Activated B cell treated with CpG ODN at 0.5 μM for 24 hours (primary cell): Measurements from ENCODE around the gene SUPT6H. TPM values are rescaled to one million over a fixed set of nuclear protein-coding genes. Genes with fewer than 3 reads are reported as not detected.

Source experiments
- ATAC-seq: fragments of 200-7000 bp; cut with Tn5 transposase; one replicate; pipeline ENCODE4 v1.10.0; 2021; ENCODE audit warnings: low read depth, mild to moderate bottlenecking, moderate library complexity
- CTCF ChIA-PET: fragments of 350-600 bp; sonication (Branson Sonifier 250); formaldehyde crosslinking; loops from one replicate; lab custom pipeline; 2021; ENCODE audit warnings: antibody characterized with exemption; lab: Charles Lee
- POLR2A ChIA-PET: fragments of 350-600 bp; sonication (Branson Sonifier 250); formaldehyde crosslinking; loops from one replicate; lab custom pipeline; 2021; ENCODE audit warnings: antibody characterized with exemption; lab: Charles Lee
- DNase-seq: peaks from one replicate; pipeline ENCODE4 v3.0.0; 2022
- H3K27ac Mint-ChIP-seq: one replicate; pipeline ENCODE4 v1.8.0; 2020; ENCODE audit warnings: mixed read lengths
- H3K27me3 Mint-ChIP-seq: one replicate; pipeline ENCODE4 v1.8.0; 2021; ENCODE audit warnings: mixed read lengths
- H3K36me3 Mint-ChIP-seq: one replicate; pipeline ENCODE4 v1.8.0; 2021; ENCODE audit warnings: low read depth, mixed read lengths
- H3K4me1 Mint-ChIP-seq: one replicate; pipeline ENCODE4 v1.8.0; 2021; ENCODE audit warnings: mixed read lengths
- H3K4me3 Mint-ChIP-seq: one replicate; pipeline ENCODE4 v1.8.0; 2020; ENCODE audit warnings: mild to moderate bottlenecking, mixed read lengths
- H3K9me3 Mint-ChIP-seq: one replicate; pipeline ENCODE4 v1.8.0; 2020; ENCODE audit warnings: mixed read lengths
- intact Hi-C: fragments of 100-400 bp; cut with micrococcal nuclease; formaldehyde crosslinking; loops from one replicate; pipeline ENCODE4 v1.15.1; 2024
- total RNA-seq: library from RNA; stranded (reverse); gene quantifications from 2 replicates; pipeline ENCODE4 v1.2.3, GENCODE V29; 2022
- TF ChIP-seq, protein P1 (sequence below): fragments of 200-600 bp; IDR thresholded peaks from one replicate; pipeline ENCODE4 v1.8.0; 2022; ENCODE audit warnings: antibody characterized with exemption, mild to moderate bottlenecking

The SUPT6H gene
- total RNA-seq, 1 donor from 2014 or later, result 92.4 TPM

- no peak for ATAC-seq
- no peak overlapping the region for H3K4me3 Mint-ChIP-seq
- ChIA-PET POLR2A (no interaction called here), CTCF (no interaction called here)
- H3K4me1 Mint-ChIP-seq, result no peaks in the 10 kb centered on the region
- TF ChIP-seq, protein P1, sequence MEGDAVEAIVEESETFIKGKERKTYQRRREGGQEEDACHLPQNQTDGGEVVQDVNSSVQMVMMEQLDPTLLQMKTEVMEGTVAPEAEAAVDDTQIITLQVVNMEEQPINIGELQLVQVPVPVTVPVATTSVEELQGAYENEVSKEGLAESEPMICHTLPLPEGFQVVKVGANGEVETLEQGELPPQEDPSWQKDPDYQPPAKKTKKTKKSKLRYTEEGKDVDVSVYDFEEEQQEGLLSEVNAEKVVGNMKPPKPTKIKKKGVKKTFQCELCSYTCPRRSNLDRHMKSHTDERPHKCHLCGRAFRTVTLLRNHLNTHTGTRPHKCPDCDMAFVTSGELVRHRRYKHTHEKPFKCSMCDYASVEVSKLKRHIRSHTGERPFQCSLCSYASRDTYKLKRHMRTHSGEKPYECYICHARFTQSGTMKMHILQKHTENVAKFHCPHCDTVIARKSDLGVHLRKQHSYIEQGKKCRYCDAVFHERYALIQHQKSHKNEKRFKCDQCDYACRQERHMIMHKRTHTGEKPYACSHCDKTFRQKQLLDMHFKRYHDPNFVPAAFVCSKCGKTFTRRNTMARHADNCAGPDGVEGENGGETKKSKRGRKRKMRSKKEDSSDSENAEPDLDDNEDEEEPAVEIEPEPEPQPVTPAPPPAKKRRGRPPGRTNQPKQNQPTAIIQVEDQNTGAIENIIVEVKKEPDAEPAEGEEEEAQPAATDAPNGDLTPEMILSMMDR, result no peak
- no peaks in the 10 kb centered on the region for H3K27me3 Mint-ChIP-seq
- no peaks in the 10 kb centered on the region for H3K9me3 Mint-ChIP-seq
- H3K27ac Mint-ChIP-seq, result no peak overlapping the region
- peaks cover 97% of the 10 kb centered on the region for H3K36me3 Mint-ChIP-seq
- intact Hi-C loops, result no loop called here
- no peak for DNase-seq
Observed at GRCh38 chr17:28685366-28685765, 23.4 kb downstream of the SUPT6H start.

- CTCF ChIA-PET, result interaction anchor here (0.6 kb wide), 1 partner anchor 38 kb away, joined by 3 read pairs; no protein-coding TSS in a partner anchor
Observed at GRCh38 chr17:28686296-28686695, 24.3 kb downstream of the SUPT6H start.

DNA sequence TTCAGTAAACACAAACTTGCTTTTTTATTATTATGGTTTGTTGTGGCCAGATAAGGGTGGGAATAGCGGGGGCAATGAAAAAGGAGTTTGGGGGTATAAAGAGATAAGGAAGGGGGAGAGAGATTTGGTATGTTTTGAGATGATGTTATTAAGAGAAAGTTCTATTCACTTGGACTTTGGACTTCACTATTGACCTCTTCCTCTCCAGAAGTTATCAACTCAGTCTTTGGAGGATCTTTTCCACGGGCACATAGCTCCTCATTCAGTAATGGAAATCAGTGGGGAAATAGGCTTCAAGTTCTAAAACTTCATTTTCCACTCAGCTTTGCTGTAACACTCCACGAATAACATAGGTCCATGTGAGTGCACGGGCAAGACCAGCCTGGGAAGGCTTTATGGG, 26.5 kb downstream of the SUPT6H start:
- Mint-ChIP-seq H3K4me1 (no peaks in the 10 kb centered on the region), H3K9me3 (no peaks in the 10 kb centered on the region), H3K4me3 (no peak overlapping the region), H3K27ac (no peak overlapping the region), H3K27me3 (no peaks in the 10 kb centered on the region), H3K36me3 (peaks cover 89% of the 10 kb centered on the region)
- DNase-seq (no peak), ATAC-seq (no peak)
- CTCF ChIA-PET, result no interaction called here
- TF ChIP-seq, protein P1, result no peak
- POLR2A ChIA-PET, result interaction anchor here (0.6 kb wide), 1 partner anchor 22 kb away, joined by 9 read pairs; no protein-coding TSS in a partner anchor
- intact Hi-C loops, result no loop called here

More at GRCh38 chr17:28686296-28686695, 24.3 kb downstream of the SUPT6H start:
- no peak for ATAC-seq
- POLR2A ChIA-PET, result no interaction called here
- no peak for DNase-seq
- Mint-ChIP-seq H3K9me3 (no peaks in the 10 kb centered on the region), H3K36me3 (peaks cover 98% of the 10 kb centered on the region), H3K27ac (no peak overlapping the region), H3K4me3 (no peak overlapping the region), H3K27me3 (no peaks in the 10 kb centered on the region), H3K4me1 (no peaks in the 10 kb centered on the region)
- TF ChIP-seq, protein P1, result no peak
- intact Hi-C loops, result no loop called here

GRCh38 chr17:28689011-28689410, 27.0 kb downstream of the SUPT6H start:
- Mint-ChIP-seq H3K9me3 (no peaks in the 10 kb centered on the region), H3K4me3 (no peak overlapping the region), H3K4me1 (no peaks in the 10 kb centered on the region), H3K27ac (no peak overlapping the region), H3K36me3 (peaks cover 90% of the 10 kb centered on the region), H3K27me3 (no peaks in the 10 kb centered on the region)
- CTCF ChIA-PET, result no interaction called here
- ATAC-seq (no peak), DNase-seq (no peak)
- intact Hi-C loops, result no loop called here
- POLR2A ChIA-PET, result interaction anchor here (0.6 kb wide), 1 partner anchor 22 kb away, joined by 9 read pairs; no protein-coding TSS in a partner anchor
- TF ChIP-seq, protein P1, result no peak

DNA sequence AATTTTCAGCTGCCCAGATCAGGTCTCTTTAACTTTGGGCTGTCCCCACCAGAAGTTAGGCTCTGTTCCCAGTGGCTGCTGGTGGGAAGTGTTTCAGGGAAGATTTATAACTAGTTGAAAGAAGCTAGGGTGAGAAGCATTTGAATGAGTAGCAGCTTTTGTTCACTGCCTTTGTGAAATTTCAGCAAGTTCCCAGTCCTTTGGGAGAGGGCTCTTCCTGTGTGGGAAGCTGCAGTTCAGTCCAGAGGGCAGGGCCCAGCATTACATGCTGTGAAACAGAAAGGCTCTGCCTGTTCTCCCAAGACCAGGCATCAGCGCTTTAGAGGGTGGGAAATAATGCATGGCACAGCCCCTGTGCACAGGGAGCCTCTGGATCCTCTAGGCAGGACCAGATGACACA, 31.9 kb downstream of the SUPT6H start:
- ChIA-PET POLR2A (no interaction called here), CTCF (interaction anchor here (2.1 kb wide), 1 partner anchor 47 kb away, joined by 5 read pairs; no protein-coding TSS in a partner anchor)
- Mint-ChIP-seq H3K27ac (no peak overlapping the region), H3K4me3 (no peak overlapping the region), H3K36me3 (peaks cover 89% of the 10 kb centered on the region), H3K4me1 (no peaks in the 10 kb centered on the region), H3K27me3 (no peaks in the 10 kb centered on the region), H3K9me3 (no peaks in the 10 kb centered on the region)
- DNase-seq, result no peak
- TF ChIP-seq, protein P1, result no peak
- ATAC-seq, result no peak
- intact Hi-C loops, result no loop called here
